ENCODE measurements around the gene VIPR1. TPM values are rescaled to one million over a fixed set of nuclear protein-coding genes. Genes with fewer than 3 reads are reported as not detected.

The VIPR1 gene
- polyA plus RNA-seq, 10 donors, result 0.75 to 4.5 (median 1.9) TPM

- DNase-seq, result no peak
Observed at GRCh38 chr3:42493126-42493797, 9.2 kb upstream of the VIPR1 start.

GRCh38 chr3:42493798-42494151 is 8.7 kb upstream of the VIPR1 start:
- no peak for DNase-seq

GRCh38 chr3:42495393-42495792 is 7.0 kb upstream of the VIPR1 start:
- DNase-seq, result no peak

GRCh38 chr3:42497009-42497731 is 5.3 kb upstream of the VIPR1 start:
- peak in 1 of 3 donors; percentile 12 for DNase-seq

GRCh38 chr3:42498034-42498433 is 4.4 kb upstream of the VIPR1 start:
- no peak for DNase-seq

GRCh38 chr3:42498791-42499477 is 3.5 kb upstream of the VIPR1 start:
- no peak for DNase-seq

GRCh38 chr3:42499478-42499871 is 3.0 kb upstream of the VIPR1 start:
- DNase-seq, result no peak

GRCh38 chr3:42500091-42500490 is 2.4 kb upstream of the VIPR1 start:
- no peak for DNase-seq

GRCh38 chr3:42500909-42501308 is 1.5 kb upstream of the VIPR1 start:
- DNase-seq, result no peak

GRCh38 chr3:42501321-42501680 is 1.1 kb upstream of the VIPR1 start:
- DNase-seq, result no peak

GRCh38 chr3:42501681-42502428 is 588 bp upstream of the VIPR1 start:
- DNase-seq, result peak in 2 of 3 donors; percentile 29 to 49

- no peak for DNase-seq
Observed at GRCh38 chr3:42503251-42503924, 945 bp downstream of the VIPR1 start.

GRCh38 chr3:42503957-42504333 is 1.5 kb downstream of the VIPR1 start:
- DNase-seq, result no peak

- DNase-seq, result no peak
Observed at GRCh38 chr3:42504334-42505127, 2.1 kb downstream of the VIPR1 start.

- DNase-seq, result no peak
Observed at GRCh38 chr3:42505128-42505848, 2.8 kb downstream of the VIPR1 start.

GRCh38 chr3:42505849-42506410 is 3.5 kb downstream of the VIPR1 start:
- DNase-seq, result no peak

- no peak for DNase-seq
Observed at GRCh38 chr3:42507252-42507651, 4.8 kb downstream of the VIPR1 start.

GRCh38 chr3:42507761-42508335 is 5.4 kb downstream of the VIPR1 start:
- no peak for DNase-seq

- no peak for DNase-seq
Observed at GRCh38 chr3:42508562-42508961, 6.1 kb downstream of the VIPR1 start.

GRCh38 chr3:42509111-42509510 is 6.7 kb downstream of the VIPR1 start:
- DNase-seq, result no peak

All from muscle of back (tissue), 11 donors.